T-helper 1 cell treated with Interleukin-12 subunit alpha and Interleukin-12 subunit beta and Interleukin-4 antibody, amounts not matched to agents 30 ng/mL and 1 ng/mL, for 36 hours (primary cell): Measurements from ENCODE around the gene VIL1. TPM values are rescaled to one million over a fixed set of nuclear protein-coding genes. Genes with fewer than 3 reads are reported as not detected.

Source experiments
- intact Hi-C: fragments of 100-400 bp; cut with micrococcal nuclease; formaldehyde crosslinking; loops from one replicate; pipeline ENCODE4 v1.15.1; 2024
- total RNA-seq: library from RNA; stranded (reverse); gene quantifications from 2 replicates; pipeline ENCODE4 v1.2.3, GENCODE V29; 2022

VIL1 gene
- total RNA-seq, 1 donor from 2014 or later = not detected

DNA sequence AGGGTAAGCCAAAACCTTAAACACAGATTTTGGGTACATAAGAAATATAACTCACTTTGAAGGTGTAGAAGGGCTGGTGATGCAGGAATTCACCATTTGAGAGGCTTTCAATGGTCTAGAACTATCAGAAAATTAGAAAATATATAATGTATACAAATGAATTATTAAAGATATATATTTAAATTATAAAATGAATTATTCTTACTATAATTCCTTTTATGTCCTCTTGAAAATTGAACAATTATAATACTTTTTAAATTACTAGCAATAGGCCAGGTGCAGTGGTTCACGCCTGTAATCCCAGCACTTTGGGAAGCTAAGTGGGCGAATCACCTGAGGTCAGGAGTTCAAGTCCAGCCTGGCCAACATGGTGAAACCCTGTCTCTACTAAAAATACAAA, 60.7 kb downstream of the VIL1 start:
- intact Hi-C loops = no loop called here

- intact Hi-C loops = no loop called here
Observed at GRCh38 chr2:218482651-218483050, 63.7 kb downstream of the VIL1 start.

DNA sequence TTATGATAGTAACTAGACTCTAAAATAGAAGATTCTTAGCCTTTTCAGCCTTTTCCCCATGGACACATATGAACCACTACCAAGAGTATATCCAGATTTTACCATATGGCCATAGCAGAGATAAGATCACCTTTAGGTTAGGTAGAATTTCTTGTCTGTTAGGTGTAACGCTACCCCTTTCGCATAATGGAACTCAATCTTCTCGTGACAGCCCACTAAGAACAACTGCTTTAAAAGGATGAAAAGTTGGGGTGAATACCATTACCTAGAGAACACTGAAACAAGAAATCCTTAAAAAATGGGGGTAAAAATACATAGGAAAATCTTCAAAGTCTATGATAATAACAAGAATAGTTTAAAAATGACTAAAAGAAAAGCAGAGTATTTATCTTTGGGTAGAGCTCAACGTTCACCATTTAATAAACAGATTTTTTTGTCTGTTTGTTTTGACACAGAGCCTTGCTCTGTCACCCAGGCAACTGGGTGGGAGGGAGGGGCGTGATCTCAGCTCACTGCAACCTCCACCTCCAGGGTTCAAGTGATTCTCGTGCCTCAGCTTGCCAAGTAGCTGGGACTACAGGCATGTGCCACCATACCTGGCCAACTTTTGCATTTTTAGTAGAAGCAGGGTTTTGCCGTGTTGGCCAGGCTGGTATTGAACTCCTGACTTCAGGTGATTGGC, 67.2 kb downstream of the VIL1 start:
- intact Hi-C loops = no loop called here

DNA sequence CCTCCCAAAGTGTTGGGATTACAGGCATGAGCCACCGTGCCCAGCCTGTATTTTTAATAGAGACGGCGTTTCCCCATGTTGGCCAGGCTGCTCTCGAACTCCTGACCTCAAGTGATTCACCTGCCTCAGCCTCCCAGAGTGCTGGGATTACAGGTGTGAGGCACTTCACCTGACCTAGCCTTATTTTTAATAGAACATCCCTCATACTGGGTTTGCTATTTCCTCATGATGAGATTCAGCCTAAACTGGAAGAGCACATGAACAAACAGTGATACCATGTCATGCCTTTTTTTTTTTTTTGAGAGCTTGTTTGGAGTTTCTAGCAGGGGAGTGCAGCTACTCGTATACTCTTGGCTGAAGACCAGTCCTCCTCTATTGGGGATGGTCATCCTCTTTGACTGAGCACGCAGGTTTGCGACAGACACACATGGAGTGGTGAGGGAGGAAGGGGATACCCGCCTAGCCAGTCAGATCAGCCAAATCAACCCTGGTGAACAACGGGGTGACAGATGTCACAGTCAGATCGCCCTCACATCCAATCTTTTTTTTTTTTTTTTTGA, 81.7 kb downstream of the VIL1 start:
- intact Hi-C loops = no loop called here

DNA sequence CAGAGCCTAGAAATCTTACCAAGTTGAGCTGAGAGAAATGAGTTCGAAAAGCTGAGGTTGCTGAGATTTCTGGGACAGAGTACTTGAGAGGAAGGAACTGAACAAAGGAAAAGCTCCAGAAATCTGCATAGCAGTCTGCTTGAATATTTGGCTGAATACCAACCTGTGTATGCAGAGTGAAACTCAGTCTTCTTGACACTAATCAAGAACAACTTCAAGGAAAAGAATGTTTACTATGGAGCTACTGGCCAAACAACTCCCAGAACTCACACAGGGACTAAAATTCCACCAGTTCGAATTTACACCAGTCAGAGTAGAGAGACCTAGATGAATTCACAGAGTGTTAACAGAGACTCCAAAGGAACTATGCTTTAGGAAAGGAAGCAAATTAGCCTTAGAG, 82.7 kb downstream of the VIL1 start:
- intact Hi-C loops = no loop called here

Other genes starting within 250 kb of the VIL1 start
- 687 and 710 TPM in 2 replicates for gene ARPC2, start 201.9 kb upstream of the VIL1 start, total RNA-seq
- gene GPBAR1, start 158.1 kb upstream of the VIL1 start, total RNA-seq = 1.5 and 1.8 TPM in 2 replicates
- 62.0 and 64.1 TPM in 2 replicates for gene AAMP, start 149.0 kb upstream of the VIL1 start, total RNA-seq
- gene PNKD, start 148.6 kb upstream of the VIL1 start, total RNA-seq = 26.9 and 28.8 TPM in 2 replicates
- gene TMBIM1, start 126.6 kb upstream of the VIL1 start, total RNA-seq = 75.4 and 76.0 TPM in 2 replicates
- not detected in 2 replicates for gene CATIP, start 62.3 kb upstream of the VIL1 start, total RNA-seq
- 0.32 and 0.34 TPM in 2 replicates for gene SLC11A1, start 36.9 kb upstream of the VIL1 start, total RNA-seq
- 145 and 146 TPM in 2 replicates for gene CTDSP1, start 19.3 kb upstream of the VIL1 start, total RNA-seq
- gene USP37, start 149.2 kb downstream of the VIL1 start, total RNA-seq = 30.3 and 32.8 TPM in 2 replicates
- 105 and 109 TPM in 2 replicates for gene CNOT9, start 149.7 kb downstream of the VIL1 start, total RNA-seq
- 0.49 and 0.64 TPM in 2 replicates for gene PLCD4, start 188.8 kb downstream of the VIL1 start, total RNA-seq
- 57.0 and 59.0 TPM in 2 replicates for gene ZNF142, start 240.5 kb downstream of the VIL1 start, total RNA-seq
- gene BCS1L, start 240.6 kb downstream of the VIL1 start, total RNA-seq = 51.6 and 52.2 TPM in 2 replicates